HCT116 (cell line): ENCODE data around the gene GPR151. TPM values are rescaled to one million over a fixed set of nuclear protein-coding genes. Genes with fewer than 3 reads are reported as not detected.

Experiments used
- ATAC-seq: fragments of 200-7000 bp; cut with Tn5 transposase; 2 replicates; pipeline ENCODE4 v1.9.1; 2020; ENCODE audit warnings: mild to moderate bottlenecking, moderate library complexity
- BruUV-seq: library from RNA; stranded (reverse); fragments of 400-500 nt; replicated peaks from 2 replicates; lab custom pipeline; 2021; lab: Mats Ljungman, UMichigan
- CTCF ChIA-PET: fragments of 300-600 bp; sonication (Branson Sonifier 250); formaldehyde crosslinking; loops from one replicate; lab custom pipeline; 2021; ENCODE audit warnings: antibody characterized with exemption; lab: Charles Lee
- POLR2A ChIA-PET: fragments of 300-600, 350-600 bp; sonication (Branson Sonifier 250); formaldehyde crosslinking; loops from one replicate; lab custom pipeline; 2021; ENCODE audit warnings: antibody characterized with exemption; lab: Charles Lee
- RAD21 ChIA-PET, 2 experiments: fragments of 300-600 bp; sonication (Branson Sonifier 250); formaldehyde crosslinking; loops; one replicate each; lab custom pipeline; 2023; ENCODE audit warnings: low total read pairs in 2 of 2; ENCODE audit not compliant: uncharacterized antibody in 2 of 2, unreplicated experiment in 2 of 2, low non-redundant PET in 1 of 2; lab: Charles Lee
- DNase-seq: peaks from one replicate; pipeline ENCODE4 v3.0.0-alpha.2; 2010; ENCODE audit warnings: low read depth, low spot score
- H2AFZ ChIP-seq: fragments of 200-600 bp; shearing (Covaris generic), sonication (generic); 2 replicates; pipeline ENCODE4 v1.6.1; 2017; ENCODE audit warnings: low read depth, mixed run types, mixed read lengths, antibody characterized with exemption, low read length; ENCODE audit not compliant: poor library complexity, severe bottlenecking
- H3K27ac ChIP-seq: 2 replicates; pipeline ENCODE4 v1.5.1; 2012; ENCODE audit warnings: low read depth, low read length
- H3K27me3 ChIP-seq: fragments of 200-600 bp; sonication (generic); 2 replicates; pipeline ENCODE4 v1.6.1; 2016; ENCODE audit warnings: mixed run types, low read length, mixed read lengths; ENCODE audit not compliant: insufficient read depth
- H3K36me3 ChIP-seq, 2 experiments: fragments of 200-500 bp in 1 of 2; fragments of 200-600 bp in 1 of 2; sonication (Bioruptor generic) in 1 of 2; sonication (generic) in 1 of 2; 2 replicates each; pipeline versions ENCODE4 v1.5.1 to v1.6.1; 2014 to 2016; ENCODE audit warnings: low read length in 2 of 2, inconsistent platforms in 1 of 2, mixed read lengths in 1 of 2, mixed run types in 1 of 2; ENCODE audit not compliant: insufficient read depth in 2 of 2, control insufficient read depth in 1 of 2
- H3K4me1 ChIP-seq, 2 experiments: fragments of 200-600 bp in 1 of 2; sonication (generic) in 1 of 2; 2 replicates each; pipeline versions ENCODE4 v1.5.1 to v1.6.1; 2012 to 2017; ENCODE audit warnings: low read length in 2 of 2, inconsistent platforms in 1 of 2, mild to moderate bottlenecking in 1 of 2, mixed read lengths in 1 of 2, mixed run types in 1 of 2, moderate library complexity in 1 of 2; ENCODE audit not compliant: insufficient read depth in 2 of 2, control insufficient read depth in 1 of 2
- H3K4me2 ChIP-seq: fragments of 200-600 bp; sonication (generic); 2 replicates; pipeline ENCODE4 v1.6.1; 2017; ENCODE audit warnings: mixed run types, low read length, mixed read lengths
- H3K4me3 ChIP-seq, 2 experiments: fragments of 200-600 bp in 1 of 2; sonication (generic) in 1 of 2; replicated peaks in 1 of 2; 2 replicates each; pipeline ENCODE4 v1.5.1; 2011 to 2016; ENCODE audit warnings: low read length in 2 of 2, control low read depth in 1 of 2, low read depth in 1 of 2, mild to moderate bottlenecking in 1 of 2, mixed read lengths in 1 of 2, mixed run types in 1 of 2
- H3K79me2 ChIP-seq: fragments of 200-600 bp; sonication (generic); 2 replicates; pipeline ENCODE4 v1.6.1; 2017; ENCODE audit warnings: mild to moderate bottlenecking, mixed run types, low read length, moderate library complexity, mixed read lengths; ENCODE audit not compliant: insufficient read depth
- H3K9ac ChIP-seq: fragments of 200-600 bp; sonication (generic); 2 replicates; pipeline ENCODE4 v1.6.1; 2016; ENCODE audit warnings: low read length, mixed read lengths
- H3K9me2 ChIP-seq: fragments of 200-600 bp; sonication (generic), shearing (Covaris generic); 2 replicates; pipeline ENCODE4 v1.6.1; 2017; ENCODE audit warnings: mixed run types, mild to moderate bottlenecking, moderate library complexity; ENCODE audit not compliant: insufficient read depth
- H3K9me3 ChIP-seq, 2 experiments: fragments of 200-500 bp in 1 of 2; fragments of 200-600 bp in 1 of 2; sonication (Bioruptor generic) in 1 of 2; sonication (generic) in 1 of 2; 2 replicates each; pipeline ENCODE4 v1.6.1; 2014 to 2017; ENCODE audit warnings: low read length in 2 of 2, mixed read lengths in 2 of 2, inconsistent platforms in 1 of 2, low read depth in 1 of 2, mild to moderate bottlenecking in 1 of 2, mixed run types in 1 of 2, moderate library complexity in 1 of 2; ENCODE audit not compliant: control insufficient read depth in 1 of 2, insufficient read depth in 1 of 2
- H4K20me1 ChIP-seq: fragments of 200-600 bp; sonication (generic), shearing (Covaris generic); 2 replicates; pipeline ENCODE4 v1.6.1; 2017; ENCODE audit warnings: mixed run types, mild to moderate bottlenecking, moderate library complexity; ENCODE audit not compliant: insufficient read depth
- CBX3 ChIP-seq: IDR thresholded peaks from 2 replicates; pipeline ENCODE4 v1.6.1; 2012; ENCODE audit warnings: low read depth
- CTCF ChIP-seq, 3 experiments: fragments of 200-600 bp in 1 of 3; sonication (generic) in 1 of 3; IDR thresholded peaks in 2 of 3; conservative IDR thresholded peaks in 1 of 3; 2 replicates each; pipeline ENCODE4 v1.5.1; 2012 to 2017; ENCODE audit warnings: low read depth in 2 of 3, low read length in 2 of 3, antibody characterized with exemption in 1 of 3, borderline replicate concordance in 1 of 3, control low read depth in 1 of 3, mild to moderate bottlenecking in 1 of 3, mixed read lengths in 1 of 3, mixed run types in 1 of 3, moderate library complexity in 1 of 3; ENCODE audit not compliant: insufficient read depth in 1 of 3
- REST ChIP-seq: IDR thresholded peaks from 2 replicates; pipeline ENCODE4 v1.6.1; 2012; ENCODE audit warnings: low read depth
- TCF7L2 ChIP-seq: IDR thresholded peaks from 2 replicates; pipeline ENCODE4 v1.7.0; 2011; ENCODE audit warnings: borderline replicate concordance, inconsistent platforms; ENCODE audit not compliant: insufficient read depth, insufficient read length; ENCODE audit errors: extremely low read depth
- ZFX ChIP-seq: fragments of 450-650 bp; IDR thresholded peaks from 2 replicates; pipeline ENCODE4 v1.6.1; 2017
- intact Hi-C: fragments of 100-400 bp; cut with micrococcal nuclease; formaldehyde crosslinking; loops from 2 replicates; pipeline ENCODE4 v1.10.0; 2022
- total RNA-seq: library from RNA; stranded (reverse); gene quantifications from one replicate; pipeline ENCODE4 v1.2.1, GENCODE V29; 2021; ENCODE audit not compliant: unreplicated experiment

The GPR151 gene
- total RNA-seq, 1 experiment from 2014 or later: not detected

- Histone ChIP-seq H3K9ac (no peak overlapping the region), H3K4me1 (no peaks in the 10 kb centered on the region), H3K9me2 (no peaks in the 10 kb centered on the region), H3K4me3 (no peak overlapping the region), H3K79me2 (peaks cover 98% of the 10 kb centered on the region), H3K36me3 (peaks cover 47 to 60% of the 10 kb centered on the region in 2 experiments), H3K4me2 (no peak overlapping the region), H4K20me1 (peaks cover 49% of the 10 kb centered on the region; the same call in 1 of the 2 replicates), H3K27me3 (no peaks in the 10 kb centered on the region), H2AFZ (no peak overlapping the region), H3K9me3 (no peaks in the 10 kb centered on the region), H3K27ac (no peak overlapping the region)
- POLR2A ChIA-PET: no interaction called here
- BruUV-seq: no TSS peak
- no peak for DNase-seq
- no peak for ATAC-seq
- RAD21 ChIA-PET: no interaction called here
- no peak for TF ChIP-seq ZFX
- no peak for TF ChIP-seq CBX3
- TF ChIP-seq TCF7L2: no peak
- TF ChIP-seq REST: no peak
- no peak for TF ChIP-seq CTCF (IDR thresholded peaks at IDR 0.05 in 2 of 3, conservative IDR thresholded peaks at IDR 0.05 in 1 of 3; ENCODE audit: borderline replicate concordance in 1 of 3, insufficient read depth in 1 of 3, low read depth in 2 of 3, low read length in 2 of 3)
- intact Hi-C loops: loop anchor here (10.0 kb wide), 1 partner anchor 497 kb away; no protein-coding TSS in a partner anchor
- CTCF ChIA-PET: interaction anchor here (0.7 to 1.8 kb wide), 5 partner anchors 11 to 66 kb away, joined by 3 to 7 read pairs (median 4); no protein-coding TSS in a partner anchor
Observed at GRCh38 chr5:146467760-146468159, 48.2 kb downstream of the GPR151 start.
